ENCODE results near the gene NPL.

NPL gene

GRCh38 chr1:182789138-182790076 lies at the start of gene NPL:
NPL (plus strand) TSS chr1:182789773; CDS start chr1:182794372, 4,599 bp downstream.
- peak; percentile 90 for DNase-seq

GRCh38 chr1:182740120-182740519 lies 49.5 kb upstream of the NPL start:
- DNase-seq: peak; percentile 81

GRCh38 chr1:182742780-182743179 lies 46.8 kb upstream of the NPL start:
- DNase-seq: no peak

GRCh38 chr1:182752077-182752988 lies 37.2 kb upstream of the NPL start:
- no peak for DNase-seq

GRCh38 chr1:182754087-182754486 lies 35.5 kb upstream of the NPL start:
- DNase-seq: no peak

- no peak for DNase-seq
Measured at GRCh38 chr1:182754543-182755314, 34.8 kb upstream of the NPL start.

- DNase-seq: no peak
Measured at GRCh38 chr1:182755632-182756031, 33.9 kb upstream of the NPL start.

- no peak for DNase-seq
Measured at GRCh38 chr1:182756423-182756822, 33.1 kb upstream of the NPL start.

- DNase-seq: peak; percentile 26
Measured at GRCh38 chr1:182761396-182762395, 27.9 kb upstream of the NPL start.

GRCh38 chr1:182762536-182762935 lies 27.0 kb upstream of the NPL start:
- DNase-seq: no peak

- peak; percentile 57 for DNase-seq
Measured at GRCh38 chr1:182764029-182764727, 25.4 kb upstream of the NPL start.

GRCh38 chr1:182765391-182765790 lies 24.2 kb upstream of the NPL start:
- DNase-seq: no peak

GRCh38 chr1:182766050-182766449 lies 23.5 kb upstream of the NPL start:
- DNase-seq: no peak

GRCh38 chr1:182766881-182767645 lies 22.5 kb upstream of the NPL start:
- DNase-seq: no peak

- no peak for DNase-seq
Measured at GRCh38 chr1:182768963-182769362, 20.6 kb upstream of the NPL start.

- no peak for DNase-seq
Measured at GRCh38 chr1:182770232-182770631, 19.3 kb upstream of the NPL start.

- no peak for DNase-seq
Measured at GRCh38 chr1:182771187-182771984, 18.2 kb upstream of the NPL start.

- no peak for DNase-seq
Measured at GRCh38 chr1:182777386-182777785, 12.2 kb upstream of the NPL start.

GRCh38 chr1:182778862-182779261 lies 10.7 kb upstream of the NPL start:
- no peak for DNase-seq
